SH-SY5Y (cell line): ENCODE data around the gene RANBP17.

Source experiments
- GATA2 ChIP-seq: IDR thresholded peaks from 2 replicates; pipeline ENCODE4 v1.6.1; 2011; ENCODE audit warnings: mild to moderate bottlenecking, low read depth, low read length
- GATA3 ChIP-seq: IDR thresholded peaks from 2 replicates; pipeline ENCODE4 v1.6.1; 2011; ENCODE audit warnings: low read depth, mild to moderate bottlenecking, low read length, moderate library complexity

DNA sequence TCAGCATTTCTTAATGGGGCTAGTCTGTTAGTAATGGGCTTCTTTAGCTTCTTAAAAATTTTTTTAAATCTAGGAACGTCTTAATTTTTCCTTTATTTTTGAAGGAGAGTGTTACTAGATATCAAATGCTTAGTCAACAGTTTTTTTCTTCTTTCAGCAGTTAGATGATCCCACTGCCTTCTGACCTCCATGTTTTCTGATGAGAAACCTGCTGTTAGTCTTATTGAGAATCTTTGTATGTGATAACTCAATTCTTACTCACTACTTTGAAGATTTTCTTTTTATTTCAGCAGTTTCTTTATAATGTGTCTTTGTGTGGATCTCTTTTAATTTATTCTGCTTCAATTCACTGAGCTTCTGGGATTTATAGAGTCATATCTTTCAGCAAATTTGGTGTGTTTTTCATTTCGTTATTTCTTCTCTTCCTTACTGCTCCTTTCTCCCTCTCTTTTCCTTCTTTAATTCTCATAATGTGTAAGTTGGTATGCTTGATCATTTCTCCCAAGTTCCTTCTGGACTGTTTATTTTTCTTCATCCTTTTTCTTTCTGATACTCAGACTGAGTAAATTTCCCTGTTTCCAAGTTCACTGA, 205.8 kb downstream of the RANBP17 start:
- TF ChIP-seq GATA2 (no peak), GATA3 (no peak)
